Stimulated activated CD4-positive, alpha-beta T cell treated with anti-CD3 and anti-CD28 coated beads, TNF-alpha, amount 100 ng/mL, for 24 hours (primary cell): ENCODE measurements around the gene RIPOR3.

ENCODE experiments used
- DNase-seq, 3 experiments: peaks; one replicate each; pipeline ENCODE4 v3.0.0-alpha.2; 2020; ENCODE audit warnings: low read depth in 3 of 3

The RIPOR3 gene

GRCh38 chr20:50690650-50691572 is at the start of gene RIPOR3:
RIPOR3 (minus strand) TSS chr20:50691542; CDS start chr20:50691128, 414 bp downstream.
- no peak for DNase-seq

- no peak for DNase-seq
These were observed 46.0 kb upstream of the RIPOR3 start for GRCh38 chr20:50737352-50737751.

GRCh38 chr20:50735813-50736212 is 44.5 kb upstream of the RIPOR3 start:
- DNase-seq: no peak

GRCh38 chr20:50734730-50735679 is 43.7 kb upstream of the RIPOR3 start:
- DNase-seq: no peak

GRCh38 chr20:50733644-50734349 is 42.5 kb upstream of the RIPOR3 start:
- no peak for DNase-seq

- DNase-seq: no peak
These were observed 40.8 kb upstream of the RIPOR3 start for GRCh38 chr20:50731930-50732690.

GRCh38 chr20:50731055-50731929 is 40.0 kb upstream of the RIPOR3 start, which contains the start of gene PARD6B:
PARD6B (plus strand) TSS chr20:50731580; CDS start chr20:50731787, 207 bp downstream.
- DNase-seq: peak; percentile 99 to 100 (median 99)

- no peak for DNase-seq
These were observed 39.4 kb upstream of the RIPOR3 start for GRCh38 chr20:50730765-50731054.

- no peak for DNase-seq
These were observed 38.8 kb upstream of the RIPOR3 start for GRCh38 chr20:50729901-50730764.

GRCh38 chr20:50728981-50729874 is 37.9 kb upstream of the RIPOR3 start:
- no peak for DNase-seq

- DNase-seq: no peak
These were observed 37.2 kb upstream of the RIPOR3 start for GRCh38 chr20:50728486-50728980.

- DNase-seq: no peak
These were observed 36.6 kb upstream of the RIPOR3 start for GRCh38 chr20:50727792-50728485.

GRCh38 chr20:50726955-50727791 is 35.8 kb upstream of the RIPOR3 start:
- no peak for DNase-seq

GRCh38 chr20:50725724-50726005 is 34.3 kb upstream of the RIPOR3 start:
- DNase-seq: no peak

GRCh38 chr20:50724851-50725723 is 33.7 kb upstream of the RIPOR3 start:
- DNase-seq: peak; percentile 65 to 84 (median 73)
